HL-60/S4 (cell line): Measurements from ENCODE around the gene ARHGAP30.
"Not testable (repeated sequence)": the region's sequence is repeated elsewhere in the genome, so short reads cannot be mapped to it uniquely, and the experiment has no call there.

ENCODE experiments used
- in situ Hi-C: fragments of 300-500 bp; cut with MboI; formaldehyde crosslinking; loops from 2 replicates; pipeline ENCODE4 v1.14.3; 2022; ENCODE audit warnings: low sequenced_read_pairs

The ARHGAP30 gene

DNA sequence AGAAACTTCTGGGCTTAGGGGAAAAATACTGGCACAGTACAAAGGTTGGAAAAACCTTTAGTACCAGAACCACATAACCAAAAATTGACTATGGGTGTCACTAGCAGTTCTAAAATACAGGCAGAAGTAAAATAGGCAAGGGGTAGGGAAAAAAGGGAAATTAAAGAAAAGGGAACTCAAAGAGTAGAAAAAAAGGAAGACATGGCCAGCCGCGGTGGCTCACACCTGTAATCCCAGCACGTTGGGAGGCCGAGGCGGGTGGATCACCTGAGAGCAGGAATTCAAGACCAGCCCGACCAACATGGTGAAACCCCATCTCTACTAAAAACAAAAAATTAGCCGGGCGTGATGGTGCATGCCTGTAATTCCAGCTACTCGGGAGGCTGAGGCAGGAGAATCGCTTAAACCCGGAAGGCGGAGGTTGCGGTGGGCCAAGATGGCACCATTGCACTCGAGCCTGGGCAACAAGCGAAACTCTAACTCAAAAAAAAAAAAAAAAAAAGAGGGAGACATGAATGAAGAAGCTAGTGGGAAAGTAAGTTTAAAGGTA lies 50.5 kb downstream of the ARHGAP30 start:
- in situ Hi-C loops: not testable (repeated sequence)

DNA sequence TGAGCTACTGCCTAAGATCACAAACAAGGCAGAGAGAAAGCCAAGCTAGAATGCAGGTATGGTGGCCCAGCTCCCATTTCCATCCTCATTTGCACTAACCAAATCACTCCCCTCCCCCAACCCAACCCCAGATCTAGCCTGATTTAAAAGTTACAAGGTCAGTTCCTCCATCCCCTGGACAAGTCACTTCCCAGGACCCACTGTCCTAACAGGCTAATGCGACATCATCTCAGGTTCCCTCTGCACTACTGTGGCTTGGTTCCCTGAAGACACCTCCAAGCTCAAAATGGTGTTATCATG lies 51.1 kb downstream of the ARHGAP30 start:
- in situ Hi-C loops: no loop called here

DNA sequence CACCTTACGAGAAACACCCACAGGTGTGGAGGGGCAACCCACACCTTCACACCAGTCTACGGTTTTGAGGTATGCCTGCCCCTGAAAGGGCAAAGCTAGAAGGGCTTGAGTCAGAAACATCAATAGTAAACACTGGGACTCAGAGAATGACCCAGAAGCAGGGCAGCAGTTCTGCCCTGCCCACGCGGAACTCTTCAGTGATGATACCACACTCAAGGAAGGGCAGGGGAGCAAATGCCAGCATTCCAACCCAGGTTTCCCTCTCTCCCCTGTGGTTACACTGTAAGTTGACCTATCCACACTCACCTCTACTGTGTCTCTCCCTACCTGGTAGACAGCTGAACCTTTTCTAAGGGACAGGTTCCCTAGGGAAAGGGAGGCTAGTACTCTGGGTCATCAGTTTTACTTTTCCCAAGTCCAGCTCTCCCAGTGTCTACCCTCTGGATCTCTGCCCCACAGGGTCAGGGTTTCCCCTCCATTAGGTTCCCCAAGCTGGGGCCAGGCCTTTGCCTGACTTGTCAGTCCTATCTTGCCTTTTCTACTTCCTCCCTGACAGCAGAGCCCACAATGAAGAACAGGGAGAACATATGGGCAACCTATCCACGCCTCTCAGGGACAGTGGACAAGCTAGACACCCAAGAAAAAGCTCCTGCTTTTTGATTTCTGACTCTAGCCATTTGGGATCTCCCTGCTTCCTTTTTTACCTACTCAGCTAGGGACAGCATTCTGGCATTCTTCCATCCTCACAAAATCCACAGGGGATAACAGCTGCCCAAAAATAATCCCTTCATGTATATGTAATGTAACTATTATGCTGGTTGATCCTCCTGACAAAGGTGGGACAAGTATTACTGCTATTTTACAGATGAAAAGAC lies 51.7 kb downstream of the ARHGAP30 start:
- in situ Hi-C loops: no loop called here

DNA sequence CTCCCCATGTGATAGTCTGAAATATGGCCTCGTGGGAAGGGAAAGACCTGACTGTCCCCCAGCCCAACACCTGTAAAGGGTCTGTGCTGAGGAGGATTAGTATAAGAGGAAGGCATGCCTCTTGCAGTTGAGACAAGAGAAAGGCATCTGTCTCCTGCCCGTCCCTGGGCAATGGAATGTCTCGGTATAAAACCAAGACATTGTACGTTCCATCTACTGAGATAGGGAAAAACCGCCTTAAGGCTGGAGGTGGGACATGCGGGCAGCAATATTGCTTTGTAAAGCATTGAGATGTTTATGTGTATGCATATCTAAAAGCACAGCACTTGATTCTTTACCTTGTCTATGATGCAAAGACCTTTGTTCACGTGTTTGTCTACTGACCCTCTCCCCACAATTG lies 52.5 kb downstream of the ARHGAP30 start:
- in situ Hi-C loops: not testable (repeated sequence)

DNA sequence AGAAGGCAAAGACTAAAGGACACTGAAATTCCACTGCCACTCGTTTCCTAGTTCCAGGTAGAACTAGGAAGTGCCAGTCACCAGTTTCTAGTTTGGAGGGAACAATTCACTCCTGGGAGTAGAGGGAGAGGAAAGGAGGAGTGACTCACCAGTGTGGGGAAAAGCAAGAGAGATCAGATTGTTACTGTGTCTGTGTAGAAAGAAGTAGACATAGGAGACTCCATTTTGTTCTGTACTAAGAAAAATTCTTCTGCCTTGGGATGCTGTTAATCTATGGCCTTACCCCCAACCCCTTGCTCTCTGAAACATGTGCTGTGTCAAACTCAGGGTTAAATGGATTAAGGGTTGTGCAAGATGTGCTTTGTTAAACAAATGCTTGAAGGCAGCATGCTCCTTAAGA lies 53.0 kb downstream of the ARHGAP30 start:
- in situ Hi-C loops: not testable (repeated sequence)

DNA sequence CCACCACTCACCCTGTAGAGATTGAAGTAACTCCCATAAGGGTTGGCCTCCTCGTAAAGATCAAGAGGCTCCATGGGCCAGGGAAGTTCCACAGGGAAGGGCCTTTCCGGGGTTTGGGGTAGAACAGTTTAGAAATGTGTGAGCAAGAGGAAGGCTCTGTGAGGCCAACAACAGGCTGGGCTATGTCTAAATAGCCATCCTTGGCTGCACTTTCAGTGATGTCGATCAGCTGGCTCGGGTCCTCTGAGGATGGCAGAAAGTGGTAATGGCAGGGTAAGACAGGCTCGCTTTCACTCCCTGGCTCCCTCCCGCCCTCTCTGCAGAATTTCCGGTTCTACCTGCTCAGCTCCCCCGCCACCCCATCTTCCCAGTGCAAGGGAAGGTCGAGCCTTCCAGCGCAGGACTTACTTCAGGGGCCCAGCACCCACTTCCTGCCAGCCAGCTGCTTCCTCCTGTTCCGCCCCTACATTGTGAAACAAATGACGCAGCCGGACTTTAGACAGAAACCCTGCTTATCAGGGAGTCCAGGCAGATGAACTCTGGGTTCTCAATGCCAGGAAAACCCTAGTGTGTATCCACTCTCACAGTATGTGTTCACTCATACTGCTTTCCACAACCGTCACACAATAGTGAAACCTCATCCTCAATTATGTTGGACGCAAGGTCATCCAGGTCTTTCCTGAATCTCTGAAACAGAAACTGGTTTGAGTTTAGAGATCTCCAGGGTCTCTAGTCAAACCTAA lies 56.0 kb downstream of the ARHGAP30 start:
- in situ Hi-C loops: no loop called here

DNA sequence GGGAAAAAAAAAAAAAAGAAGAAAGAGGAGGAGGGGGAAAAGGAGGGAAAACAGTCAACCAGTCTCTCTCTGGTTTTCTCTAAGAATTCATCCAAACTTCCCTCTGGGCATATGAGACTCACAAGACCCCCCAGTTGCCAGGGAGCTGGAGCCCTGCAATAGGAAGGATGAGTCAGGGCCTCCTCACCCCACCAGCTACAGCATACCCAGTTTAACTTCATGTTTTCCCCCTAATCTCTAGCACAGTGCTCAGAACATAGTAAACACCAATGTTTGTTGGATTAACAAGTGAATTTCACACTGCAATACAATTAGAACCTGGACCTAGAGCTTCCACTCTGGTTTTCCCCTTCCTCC lies 56.6 kb downstream of the ARHGAP30 start:
- in situ Hi-C loops: no loop called here

DNA sequence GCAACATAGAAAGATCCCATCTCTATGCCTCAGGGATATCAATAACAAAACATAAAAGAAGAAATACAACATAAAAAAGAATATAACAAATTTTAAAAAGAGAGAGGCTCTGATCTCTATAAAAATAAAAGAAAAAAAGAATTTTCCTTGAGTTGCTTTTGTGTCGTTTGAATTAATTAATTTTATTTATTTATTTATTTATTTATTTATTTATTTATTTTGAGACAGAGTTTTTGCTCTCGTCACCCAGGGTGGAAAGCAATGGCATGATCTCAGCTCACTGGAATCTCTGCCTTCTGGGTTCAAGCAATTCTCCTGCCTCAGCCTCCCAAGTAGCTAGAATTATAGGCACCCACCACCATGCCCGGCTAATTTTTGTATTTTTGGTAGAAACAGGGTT lies 57.3 kb downstream of the ARHGAP30 start:
- in situ Hi-C loops: no loop called here

DNA sequence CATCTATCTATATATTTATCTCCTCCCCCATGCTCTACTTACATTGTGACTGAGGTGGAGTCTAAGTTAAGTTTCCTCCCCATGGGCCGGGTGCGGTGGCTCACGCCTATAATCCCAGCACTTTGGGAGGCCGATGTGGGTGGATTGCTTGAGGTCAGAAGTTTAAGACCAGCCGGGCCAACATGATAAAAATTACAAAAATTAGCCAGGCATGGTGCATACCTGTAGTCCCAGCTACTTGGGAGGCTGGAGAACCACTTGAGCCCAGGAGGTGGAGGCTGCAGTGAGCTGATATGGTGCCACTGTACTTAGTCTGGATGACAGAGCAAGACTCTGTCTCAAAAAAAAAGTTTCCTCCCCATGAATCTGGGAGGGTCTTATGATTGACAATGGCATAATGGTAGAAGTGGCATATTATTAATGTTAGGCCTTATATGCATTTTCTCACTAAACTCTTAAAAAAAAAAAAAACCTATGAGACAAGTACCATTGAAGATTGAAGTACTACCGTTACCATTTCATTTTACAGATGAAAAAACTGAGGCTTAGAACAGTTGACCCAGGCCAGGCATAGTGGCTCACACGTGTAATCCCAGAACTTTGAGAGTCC lies 60.0 kb downstream of the ARHGAP30 start:
- in situ Hi-C loops: no loop called here

DNA sequence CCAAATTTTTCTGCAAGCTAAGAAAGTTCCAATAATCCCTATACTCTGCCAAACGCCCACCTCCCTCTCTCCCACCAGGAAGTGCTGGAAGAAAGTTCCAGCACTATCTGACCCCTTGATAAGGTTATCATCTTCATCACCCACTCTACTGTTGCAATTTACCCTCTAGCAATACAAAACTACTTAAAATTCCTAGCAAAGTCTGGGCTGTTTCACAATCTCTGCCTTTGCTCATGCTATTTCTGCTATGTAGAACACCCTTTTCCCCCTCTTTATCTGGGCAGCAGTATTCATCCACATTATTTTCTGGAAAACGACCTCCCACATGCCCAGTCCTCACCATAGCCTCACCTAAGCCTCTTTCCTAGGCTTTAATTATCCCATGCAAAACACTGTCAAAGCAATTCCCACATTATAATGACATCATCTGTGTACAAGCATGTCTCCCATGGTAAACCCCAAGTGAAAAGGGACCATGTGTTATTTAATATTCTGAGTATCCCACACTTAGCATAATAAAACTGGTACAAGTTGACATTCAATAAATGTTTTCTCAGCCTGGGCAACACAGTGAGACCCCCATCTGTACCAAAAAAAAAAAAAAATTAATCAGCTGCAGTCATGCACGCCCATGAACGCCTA lies 60.7 kb downstream of the ARHGAP30 start:
- in situ Hi-C loops: no loop called here

DNA sequence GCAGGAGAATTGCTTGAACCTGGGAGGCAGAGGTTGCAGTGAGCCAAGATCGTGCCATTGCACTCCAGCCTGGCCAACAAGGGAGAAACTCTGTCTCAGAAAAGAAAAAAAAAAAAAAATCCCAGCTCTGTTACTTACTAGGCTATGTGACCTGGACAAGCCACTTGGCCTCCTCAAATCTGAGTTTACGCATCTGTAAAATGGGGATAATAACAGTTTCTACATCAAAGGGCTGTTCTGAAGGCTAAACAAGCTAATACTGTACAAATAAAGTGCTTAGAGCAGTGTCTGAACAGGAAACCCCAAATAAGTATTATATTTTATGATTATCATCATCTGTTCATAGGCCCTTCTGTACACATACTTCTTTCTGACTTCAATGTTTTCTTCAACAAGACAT lies 62.3 kb downstream of the ARHGAP30 start:
- in situ Hi-C loops: no loop called here

DNA sequence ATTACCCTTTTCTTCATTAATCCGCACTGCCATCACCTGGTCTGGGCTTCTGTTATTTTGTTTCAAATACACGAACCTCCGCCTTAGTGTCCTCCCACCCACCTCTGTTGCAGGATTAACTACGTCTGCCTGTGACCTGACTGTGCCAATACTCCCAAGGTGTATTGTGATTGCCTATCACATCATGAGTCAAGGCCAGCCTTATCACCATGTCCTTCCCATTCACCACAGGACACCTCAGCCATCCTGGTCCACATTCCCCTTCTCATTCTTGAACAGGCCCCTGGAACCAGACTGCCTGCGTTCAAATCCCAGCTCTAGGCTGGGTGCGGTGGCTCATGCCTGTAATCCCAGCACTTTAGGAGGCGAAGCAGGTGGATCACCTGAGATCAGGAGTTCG lies 63.1 kb downstream of the ARHGAP30 start:
- in situ Hi-C loops: no loop called here

DNA sequence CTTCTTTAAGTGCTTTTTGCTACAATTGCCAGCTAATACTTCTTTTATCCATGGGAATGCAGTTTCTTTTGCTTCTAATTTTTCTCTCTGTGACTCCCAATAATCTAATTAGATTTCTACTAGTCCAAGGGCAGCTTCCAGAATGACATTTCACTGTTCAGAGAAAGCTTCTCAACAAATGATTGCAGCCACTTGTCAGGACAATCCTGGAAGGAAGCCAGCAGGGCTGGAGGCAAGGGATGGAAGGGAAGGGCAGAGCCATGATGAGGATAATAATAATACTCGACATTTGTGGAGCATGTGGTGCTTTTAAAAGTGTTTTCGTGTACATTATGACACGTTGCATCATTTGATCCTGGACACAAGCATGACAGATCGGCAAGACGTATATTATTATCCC lies 68.2 kb downstream of the ARHGAP30 start:
- in situ Hi-C loops: no loop called here

DNA sequence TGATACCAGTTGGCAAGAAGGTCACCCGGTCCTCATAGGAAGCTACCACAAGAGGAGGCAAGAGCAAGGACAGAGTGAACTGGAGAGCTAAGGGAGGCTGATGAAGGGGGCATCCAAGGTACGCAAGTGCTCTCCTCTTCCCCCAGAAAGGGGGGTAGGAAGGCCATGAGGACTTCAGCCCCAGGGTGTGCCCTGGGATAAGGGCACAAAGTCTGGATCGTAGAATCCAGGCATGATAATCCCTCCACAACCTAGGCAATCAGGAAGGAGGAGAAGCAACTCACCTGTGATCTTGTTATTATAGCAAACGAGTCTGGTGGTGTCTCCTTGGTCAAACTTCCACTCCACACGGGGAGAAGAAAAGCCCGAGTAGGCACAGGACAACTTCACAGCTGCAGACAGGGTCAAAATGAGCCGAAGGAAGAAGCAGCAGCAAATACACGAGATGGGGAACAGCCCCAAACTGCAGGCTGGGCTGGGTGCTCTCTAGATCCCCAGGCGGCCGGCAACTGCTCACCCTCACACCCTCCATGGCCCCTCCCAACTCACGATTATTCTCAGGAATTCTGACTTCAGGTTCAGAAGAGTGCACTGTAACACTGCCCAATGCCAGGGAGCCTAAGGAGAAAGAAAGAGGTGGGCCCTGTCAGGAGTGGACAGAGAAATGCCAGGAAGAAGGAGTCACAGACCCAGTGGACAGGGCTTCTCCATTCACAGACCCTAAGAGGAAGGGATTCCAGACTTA lies 68.8 kb downstream of the ARHGAP30 start:
- in situ Hi-C loops: no loop called here

DNA sequence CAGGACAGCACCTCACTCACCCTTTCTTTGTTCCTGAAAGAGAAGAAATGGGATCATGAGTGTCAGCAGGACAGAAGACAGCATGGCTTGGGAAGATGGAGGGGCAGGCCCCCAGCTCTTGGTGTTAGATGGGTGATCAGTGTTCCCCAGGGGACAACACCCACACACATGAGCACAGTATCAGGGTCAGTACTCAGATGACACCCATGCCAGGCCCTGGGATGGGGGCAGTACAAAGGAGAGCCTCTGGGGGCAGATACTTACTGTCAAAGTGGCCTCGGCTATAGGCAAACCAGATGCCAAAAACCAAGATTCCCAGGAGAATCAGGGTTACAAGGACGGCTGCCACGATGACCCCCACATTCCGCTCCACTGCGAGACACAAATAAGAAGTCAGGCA lies 70.3 kb downstream of the ARHGAP30 start:
- in situ Hi-C loops: loop anchor here (5.0 to 10.0 kb wide), 3 partner anchors 85 to 383 kb away; partner anchors contain the start of gene NECTIN4

DNA sequence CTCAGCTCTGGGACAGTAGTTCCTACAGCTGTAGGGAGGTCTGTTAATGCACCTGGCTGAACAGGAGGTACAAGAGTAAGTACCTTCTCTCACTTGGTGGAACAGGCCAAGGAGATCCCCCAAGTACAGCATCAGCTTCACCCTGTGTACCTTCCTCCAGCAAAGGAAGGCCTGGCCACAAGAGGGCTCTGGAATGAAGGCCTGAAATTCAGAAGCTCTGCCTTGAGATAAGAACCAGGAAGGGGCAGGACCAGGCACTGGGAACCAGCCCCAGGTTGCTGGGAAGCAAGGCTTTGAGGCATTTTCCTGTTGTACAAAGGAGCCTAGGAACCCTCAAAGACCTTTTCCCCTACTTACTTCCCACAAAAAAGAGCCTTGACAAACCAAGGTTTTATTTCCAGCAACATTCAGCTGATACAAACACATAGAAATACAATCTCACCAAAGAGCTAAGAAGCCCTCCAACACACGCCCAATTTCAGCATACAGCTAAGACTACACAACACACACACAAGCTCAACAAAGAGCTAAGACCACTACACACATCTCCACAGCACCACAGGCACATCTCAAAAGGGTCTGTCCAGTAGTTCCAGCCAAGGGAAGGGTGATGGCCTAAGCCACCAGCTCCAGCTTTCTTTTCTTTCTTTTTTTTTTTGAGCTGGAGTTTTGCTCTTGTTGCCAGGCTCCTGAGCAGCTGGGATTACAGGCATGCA lies 72.2 kb downstream of the ARHGAP30 start:
- in situ Hi-C loops: loop anchor here (5.0 to 10.0 kb wide), 3 partner anchors 87 to 385 kb away; partner anchors contain the start of gene NECTIN4
